GM12874 (cell line): Measurements from ENCODE around the gene SVBP.

Experiments used
- TF ChIP-seq, protein P1 (sequence below): IDR thresholded peaks from 2 replicates; pipeline ENCODE4 v1.5.1; 2011; ENCODE audit warnings: low read depth, mild to moderate bottlenecking, control low read depth, low read length, moderate library complexity; ENCODE audit not compliant: insufficient read depth

The SVBP gene

DNA sequence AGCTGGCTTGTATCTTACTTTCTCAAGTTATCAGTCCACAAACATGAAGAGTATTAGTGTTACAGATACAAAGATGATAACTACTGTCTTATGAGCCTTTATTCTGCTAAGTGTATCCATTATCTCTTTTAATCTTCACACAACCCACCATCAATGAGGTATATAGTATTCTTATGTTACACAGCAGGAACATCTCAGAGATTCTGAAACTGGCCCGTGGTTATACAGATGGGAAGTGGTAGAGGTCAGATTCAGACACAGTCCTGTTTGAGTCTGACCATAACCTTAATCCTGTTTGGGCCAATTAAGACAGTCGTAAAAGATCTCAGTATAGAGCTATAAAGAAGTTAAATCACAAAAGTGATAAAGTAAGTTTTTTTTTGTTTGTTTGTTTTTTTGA is 37.5 kb downstream of the SVBP start:
- TF ChIP-seq, protein P1, sequence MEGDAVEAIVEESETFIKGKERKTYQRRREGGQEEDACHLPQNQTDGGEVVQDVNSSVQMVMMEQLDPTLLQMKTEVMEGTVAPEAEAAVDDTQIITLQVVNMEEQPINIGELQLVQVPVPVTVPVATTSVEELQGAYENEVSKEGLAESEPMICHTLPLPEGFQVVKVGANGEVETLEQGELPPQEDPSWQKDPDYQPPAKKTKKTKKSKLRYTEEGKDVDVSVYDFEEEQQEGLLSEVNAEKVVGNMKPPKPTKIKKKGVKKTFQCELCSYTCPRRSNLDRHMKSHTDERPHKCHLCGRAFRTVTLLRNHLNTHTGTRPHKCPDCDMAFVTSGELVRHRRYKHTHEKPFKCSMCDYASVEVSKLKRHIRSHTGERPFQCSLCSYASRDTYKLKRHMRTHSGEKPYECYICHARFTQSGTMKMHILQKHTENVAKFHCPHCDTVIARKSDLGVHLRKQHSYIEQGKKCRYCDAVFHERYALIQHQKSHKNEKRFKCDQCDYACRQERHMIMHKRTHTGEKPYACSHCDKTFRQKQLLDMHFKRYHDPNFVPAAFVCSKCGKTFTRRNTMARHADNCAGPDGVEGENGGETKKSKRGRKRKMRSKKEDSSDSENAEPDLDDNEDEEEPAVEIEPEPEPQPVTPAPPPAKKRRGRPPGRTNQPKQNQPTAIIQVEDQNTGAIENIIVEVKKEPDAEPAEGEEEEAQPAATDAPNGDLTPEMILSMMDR: no peak

DNA sequence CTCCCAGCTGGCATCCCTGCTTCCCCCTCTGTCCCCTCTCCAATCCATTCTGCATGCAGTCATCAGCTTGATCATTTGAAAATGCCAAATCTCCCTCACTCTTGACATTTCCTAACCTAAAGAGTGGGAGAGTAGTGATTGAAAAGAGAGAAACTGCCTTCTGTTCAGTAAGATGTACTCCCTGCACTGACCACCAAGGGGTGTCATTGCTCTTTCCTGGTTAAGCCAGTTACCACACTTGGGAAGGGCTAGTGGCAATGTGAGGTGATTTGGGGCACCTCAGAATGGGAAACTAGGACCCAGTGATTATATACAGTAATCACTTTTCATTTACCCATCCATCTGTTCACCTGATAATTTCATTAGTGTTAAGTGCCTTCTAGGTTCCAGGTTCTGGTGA is 39.3 kb downstream of the SVBP start:
- TF ChIP-seq, protein P1: peak; percentile 62

DNA sequence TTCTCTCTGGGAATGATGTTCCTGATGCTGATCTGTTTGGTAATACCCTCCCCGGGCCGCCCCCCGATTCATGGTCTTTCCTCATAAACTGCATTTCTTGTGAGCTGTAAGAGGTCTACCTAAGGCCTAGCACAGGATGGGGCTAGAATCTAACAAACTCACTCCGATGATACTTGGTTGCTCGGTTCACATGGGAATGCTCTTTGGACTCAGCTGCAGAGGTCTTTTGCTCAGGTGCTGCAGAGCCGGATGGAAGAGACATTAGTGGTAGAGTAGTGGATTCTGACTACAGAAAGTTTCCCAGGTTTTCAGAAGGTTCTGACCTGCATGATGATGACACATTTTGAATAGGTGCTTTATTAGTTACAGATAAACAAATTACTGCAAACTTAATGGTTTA is 40.7 kb downstream of the SVBP start:
- TF ChIP-seq, protein P1: no peak

DNA sequence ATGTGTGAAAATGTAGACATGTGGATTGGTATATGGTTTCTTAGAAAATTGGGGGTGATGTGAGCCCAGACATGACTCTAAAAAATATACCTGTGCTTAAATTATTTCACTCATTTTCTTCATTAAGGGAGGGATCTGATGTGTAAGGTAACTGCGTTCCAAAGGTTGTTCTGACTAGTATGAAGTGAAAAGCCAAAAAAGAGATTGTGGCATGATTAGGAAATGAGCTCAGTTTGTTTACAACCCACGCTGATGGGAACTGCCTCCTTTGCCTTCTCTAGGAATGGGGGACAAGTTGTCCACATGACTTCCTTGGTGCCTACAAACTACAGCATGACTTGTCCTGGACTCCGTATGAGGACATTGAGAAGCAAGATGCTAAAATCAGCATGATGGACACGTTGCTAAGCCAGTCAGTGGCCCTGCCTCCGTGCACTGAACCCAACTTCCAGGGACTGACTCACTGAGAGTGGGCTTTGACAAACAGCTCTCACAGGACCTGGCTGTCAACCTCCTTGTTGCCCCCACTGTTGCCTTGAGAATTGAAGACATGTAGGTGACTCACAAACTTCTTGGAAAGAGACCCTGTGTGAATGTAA is 42.2 kb downstream of the SVBP start:
- TF ChIP-seq, protein P1: no peak

DNA sequence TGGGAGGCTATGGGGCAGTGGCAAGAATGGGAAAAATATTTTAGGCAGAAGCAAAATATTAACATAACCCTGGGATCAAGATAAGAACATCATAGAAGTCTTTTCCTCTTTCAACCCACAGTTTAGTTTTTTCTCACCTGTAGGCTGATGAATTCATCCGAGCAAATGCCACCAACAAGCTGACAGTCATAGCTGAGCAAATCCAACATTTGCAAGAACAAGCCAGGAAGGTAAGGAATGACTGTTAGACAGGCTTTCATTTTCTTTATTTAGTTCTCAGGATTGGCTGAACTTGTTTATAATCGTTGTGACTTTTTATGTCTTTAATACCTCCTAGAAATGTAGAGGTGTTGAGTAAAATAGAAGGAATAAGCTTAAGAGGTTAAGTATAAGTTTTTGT is 43.8 kb downstream of the SVBP start:
- TF ChIP-seq, protein P1: no peak

DNA sequence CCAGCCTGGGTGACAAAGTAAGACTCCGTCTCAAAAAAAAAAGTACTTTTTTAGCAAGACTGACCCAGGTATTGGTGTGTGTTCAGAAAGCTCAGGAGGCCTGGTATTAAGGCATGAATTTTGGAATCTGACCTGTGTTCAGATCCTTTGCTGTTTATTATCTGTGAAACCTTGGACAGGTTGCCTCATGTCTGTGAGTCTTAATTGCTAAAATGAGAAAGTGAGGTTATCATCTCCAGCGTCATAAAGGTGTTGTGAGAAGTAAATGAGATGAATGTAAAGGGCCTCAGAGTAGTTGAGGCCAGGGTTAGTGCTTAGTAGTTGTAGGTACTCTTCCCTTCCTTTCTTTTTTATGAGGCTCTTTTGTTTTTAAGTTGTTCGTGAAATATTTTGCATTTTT is 47.4 kb downstream of the SVBP start:
- TF ChIP-seq, protein P1: no peak

DNA sequence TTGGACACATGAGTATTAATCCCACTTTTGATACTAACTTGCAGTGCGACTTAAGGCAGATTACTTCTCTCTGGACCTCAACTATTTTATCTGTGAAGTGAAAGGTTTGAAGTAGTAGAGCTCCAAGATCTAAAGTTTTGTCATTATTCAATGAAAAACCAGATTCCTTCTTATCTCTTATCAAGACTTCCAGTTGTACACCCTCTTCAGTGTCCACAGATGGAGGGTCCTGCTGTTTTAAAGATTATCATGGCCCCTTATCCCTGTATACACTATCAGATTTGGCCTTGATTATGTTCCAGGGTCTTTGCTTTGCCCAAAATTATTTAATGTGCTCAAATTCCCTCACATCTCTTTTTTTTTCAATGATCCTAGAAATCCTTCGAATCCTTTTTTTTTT is 49.0 kb downstream of the SVBP start:
- TF ChIP-seq, protein P1: no peak
